Left lung (tissue), 10 donors: ENCODE measurements around the gene ATP6V1G2. TPM values are rescaled to one million over a fixed set of nuclear protein-coding genes. Genes with fewer than 3 reads are reported as not detected.
A peak's percentile ranks its signal among the peaks of the same experiment; 100 is the strongest.

Experiments used
- ATAC-seq: fragments of 200-7000 bp; cut with Tn5 transposase; one replicate; pipeline ENCODE4 v1.9.1; 2020; ENCODE audit warnings: moderate library complexity
- DNase-seq, 4 donors: peaks; one replicate each; pipeline ENCODE4 v3.0.0-alpha.2; 2013 to 2020
- H3K27ac ChIP-seq, 2 donors: fragments of 200-600 bp; sonication (generic) in 1 of 2; one replicate each; pipeline versions ENCODE4 v1.5.0 to v1.8.0; 2020 to 2021
- H3K27me3 ChIP-seq, 2 donors: fragments of 200-600 bp; sonication (generic) in 1 of 2; one replicate each; pipeline versions ENCODE4 v1.5.0 to v1.8.0; 2020 to 2021
- H3K36me3 ChIP-seq, 2 donors: fragments of 200-600 bp; sonication (generic) in 1 of 2; one replicate each; pipeline versions ENCODE4 v1.5.0 to v1.8.0; 2020 to 2021
- H3K4me1 ChIP-seq, 2 donors: fragments of 200-600 bp; one replicate each; pipeline ENCODE4 v1.8.0; 2021
- H3K4me3 ChIP-seq, 2 donors: fragments of 200-600 bp; sonication (generic) in 1 of 2; one replicate each; pipeline versions ENCODE4 v1.5.0 to v1.8.0; 2020 to 2021; ENCODE audit warnings: mild to moderate bottlenecking in 1 of 2
- H3K9me3 ChIP-seq, 2 donors: fragments of 200-600 bp; sonication (generic) in 1 of 2; one replicate each; pipeline versions ENCODE4 v1.5.0 to v1.8.0; 2020 to 2021
- intact Hi-C, 2 donors: fragments of 100-400 bp; cut with DNase I; formaldehyde crosslinking; loops; one replicate each; pipeline versions ENCODE4 v1.11.2 to v1.14.2; 2022
- polyA plus RNA-seq, 6 donors: library from polyadenylated mRNA; unstranded; fragments of 120-200 nt; gene quantifications; one replicate each; pipeline ENCODE4 v1.2.1, GENCODE V29; 2013; ENCODE audit not compliant: insufficient read length in 6 of 6
- total RNA-seq, 2 donors: library from RNA; stranded (reverse); fragmentation: NEBNext Ultra II Directional; extraction: Animal tissue kit (Norgen Biotek cat#: 25700); gene quantifications; one replicate each; pipeline ENCODE4 v1.2.1, GENCODE V29; 2021
- TF ChIP-seq, protein P1 (sequence below), 2 donors: fragments of 200-600 bp; sonication (generic) in 1 of 2; IDR thresholded peaks; one replicate each; pipeline versions ENCODE4 v1.5.0 to v1.8.0; 2021; ENCODE audit warnings: antibody characterized with exemption in 2 of 2
- donor health status: DM: no; HTN: yes; CAD: no.
- donor health status: DM: no; HTN: no; CAD: no.

ATP6V1G2 gene
- total and polyA plus RNA-seq, 8 donors: 1.0 to 6.3 (median 2.9) TPM

GRCh38 chr6:31587791-31588777 lies 41.7 kb upstream of the ATP6V1G2 start:
- no peaks in the 10 kb centered on the region for H3K36me3 ChIP-seq
- ATAC-seq: no peak
- no peaks in the 10 kb centered on the region for H3K27me3 ChIP-seq
- peak overlapping the region in 1 of 2 donors; percentile 92 for H3K27ac ChIP-seq
- no peak for DNase-seq
- TF ChIP-seq, protein P1, sequence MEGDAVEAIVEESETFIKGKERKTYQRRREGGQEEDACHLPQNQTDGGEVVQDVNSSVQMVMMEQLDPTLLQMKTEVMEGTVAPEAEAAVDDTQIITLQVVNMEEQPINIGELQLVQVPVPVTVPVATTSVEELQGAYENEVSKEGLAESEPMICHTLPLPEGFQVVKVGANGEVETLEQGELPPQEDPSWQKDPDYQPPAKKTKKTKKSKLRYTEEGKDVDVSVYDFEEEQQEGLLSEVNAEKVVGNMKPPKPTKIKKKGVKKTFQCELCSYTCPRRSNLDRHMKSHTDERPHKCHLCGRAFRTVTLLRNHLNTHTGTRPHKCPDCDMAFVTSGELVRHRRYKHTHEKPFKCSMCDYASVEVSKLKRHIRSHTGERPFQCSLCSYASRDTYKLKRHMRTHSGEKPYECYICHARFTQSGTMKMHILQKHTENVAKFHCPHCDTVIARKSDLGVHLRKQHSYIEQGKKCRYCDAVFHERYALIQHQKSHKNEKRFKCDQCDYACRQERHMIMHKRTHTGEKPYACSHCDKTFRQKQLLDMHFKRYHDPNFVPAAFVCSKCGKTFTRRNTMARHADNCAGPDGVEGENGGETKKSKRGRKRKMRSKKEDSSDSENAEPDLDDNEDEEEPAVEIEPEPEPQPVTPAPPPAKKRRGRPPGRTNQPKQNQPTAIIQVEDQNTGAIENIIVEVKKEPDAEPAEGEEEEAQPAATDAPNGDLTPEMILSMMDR (IDR thresholded peaks at IDR 0.05): no peak
- peak overlapping the region in 1 of 2 donors; percentile 53 for H3K4me3 ChIP-seq
- intact Hi-C loops: no loop called here
- H3K9me3 ChIP-seq: no peaks in the 10 kb centered on the region
- H3K4me1 ChIP-seq: peaks cover 0 to 56% of the 10 kb centered on the region in 2 donors

- DNase-seq (peak in 2 of 4 donors; percentile 62 to 82), ATAC-seq (peak; percentile 62)
- TF ChIP-seq, protein P1 (IDR thresholded peaks at IDR 0.05): no peak
Observed at GRCh38 chr6:31586599-31587281, 40.3 kb upstream of the ATP6V1G2 start.

GRCh38 chr6:31586008-31586407 lies 39.6 kb upstream of the ATP6V1G2 start, which contains the start of gene LST1:
Gene LST1, plus strand, starts transcription at chr6:31586277. Its CDS starts 1,023 bp downstream, at chr6:31587300.
- Histone ChIP-seq H3K9me3 (no peaks in the 10 kb centered on the region), H3K27ac (peak within 1 kb of the TSS; percentile 53 to 92), H3K36me3 (no peaks in the 10 kb centered on the region), H3K4me1 (peaks cover 0 to 67% of the 10 kb centered on the region in 2 donors), H3K4me3 (peak within 1 kb of the TSS in 1 of 2 donors; percentile 53), H3K27me3 (no peaks in the 10 kb centered on the region)
- TF ChIP-seq, protein P1 (IDR thresholded peaks at IDR 0.05): peak in 1 of 2 donors; percentile 3
- intact Hi-C loops: no loop called here
- peak; percentile 61 for ATAC-seq
- DNase-seq: peak in 1 of 4 donors; percentile 58

More at GRCh38 chr6:31586599-31587281, 40.3 kb upstream of the ATP6V1G2 start:
- H3K4me1 ChIP-seq: peaks cover 0 to 65% of the 10 kb centered on the region in 2 donors
- peak overlapping the region in 1 of 2 donors; percentile 53 for H3K4me3 ChIP-seq
- intact Hi-C loops: no loop called here
- no peaks in the 10 kb centered on the region for H3K27me3 ChIP-seq
- H3K9me3 ChIP-seq: no peaks in the 10 kb centered on the region
- H3K36me3 ChIP-seq: no peaks in the 10 kb centered on the region
- H3K27ac ChIP-seq: peak overlapping the region; percentile 53 to 92

- H3K4me3 ChIP-seq: no peak overlapping the region
- H3K4me1 ChIP-seq: peaks cover 0 to 68% of the 10 kb centered on the region in 2 donors
- TF ChIP-seq, protein P1 (IDR thresholded peaks at IDR 0.05): peak; percentile 11 to 24
- intact Hi-C loops: no loop called here
- H3K9me3 ChIP-seq: no peaks in the 10 kb centered on the region
- H3K36me3 ChIP-seq: no peaks in the 10 kb centered on the region
- no peak for ATAC-seq
- no peaks in the 10 kb centered on the region for H3K27me3 ChIP-seq
- no peak for DNase-seq
- peak overlapping the region; percentile 37 to 92 for H3K27ac ChIP-seq
Observed at GRCh38 chr6:31585491-31585890, 39.1 kb upstream of the ATP6V1G2 start.
